HG03095 (cell line): ENCODE results near the gene GPC4.

ENCODE experiments used
- ATAC-seq: cut with Tn5 transposase; IDR thresholded peaks from one replicate; pipeline ENCODE4 v1.9.1; 2021; ENCODE audit warnings: moderate library complexity; ENCODE audit not compliant: unreplicated experiment

GPC4 gene

GRCh38 chrX:133415276-133416105 lies at the start of gene GPC4:
Gene GPC4 (minus strand): TSS chrX:133415489. CDS start chrX:133414965, 524 bp downstream.
- ATAC-seq = no peak

GRCh38 chrX:133461231-133461630 lies 45.9 kb upstream of the GPC4 start:
- ATAC-seq = no peak

GRCh38 chrX:133454924-133455323 lies 39.6 kb upstream of the GPC4 start:
- ATAC-seq = no peak

- no peak for ATAC-seq
Measured at GRCh38 chrX:133454491-133454914, 39.2 kb upstream of the GPC4 start.

GRCh38 chrX:133448512-133449076 lies 33.3 kb upstream of the GPC4 start:
- no peak for ATAC-seq

GRCh38 chrX:133444952-133445831 lies 29.9 kb upstream of the GPC4 start:
- no peak for ATAC-seq

- ATAC-seq = no peak
Measured at GRCh38 chrX:133444196-133444595, 28.9 kb upstream of the GPC4 start.

GRCh38 chrX:133440797-133441163 lies 25.5 kb upstream of the GPC4 start:
- no peak for ATAC-seq

- ATAC-seq = no peak
Measured at GRCh38 chrX:133440081-133440796, 24.9 kb upstream of the GPC4 start.

- no peak for ATAC-seq
Measured at GRCh38 chrX:133437766-133438165, 22.5 kb upstream of the GPC4 start.

GRCh38 chrX:133437356-133437755 lies 22.1 kb upstream of the GPC4 start:
- no peak for ATAC-seq

GRCh38 chrX:133435544-133436124 lies 20.3 kb upstream of the GPC4 start:
- no peak for ATAC-seq

GRCh38 chrX:133434197-133434820 lies 19.0 kb upstream of the GPC4 start:
- ATAC-seq = no peak

GRCh38 chrX:133419911-133420310 lies 4.6 kb upstream of the GPC4 start:
- ATAC-seq = no peak

- ATAC-seq = no peak
Measured at GRCh38 chrX:133418588-133418987, 3.3 kb upstream of the GPC4 start.

- ATAC-seq = no peak
Measured at GRCh38 chrX:133417364-133417763, 2.1 kb upstream of the GPC4 start.

- no peak for ATAC-seq
Measured at GRCh38 chrX:133414406-133415275, 648 bp downstream of the GPC4 start.

- ATAC-seq = no peak
Measured at GRCh38 chrX:133413218-133413925, 1.9 kb downstream of the GPC4 start.

- no peak for ATAC-seq
Measured at GRCh38 chrX:133412665-133413064, 2.6 kb downstream of the GPC4 start.
